Activated CD8-positive, alpha-beta memory T cell treated with anti-CD3 and anti-CD28 coated beads, Interleukin-2, amount 10 ng/mL, durations not matched to agents 7 days and 5 days (primary cell): ENCODE data around the gene TAGLN2. TPM values are rescaled to one million over a fixed set of nuclear protein-coding genes. Genes with fewer than 3 reads are reported as not detected.

ENCODE experiments used
- ATAC-seq: fragments of 150-1000 bp; cut with Tn5 transposase; one replicate; pipeline ENCODE4 v1.10.0; 2021; ENCODE audit warnings: moderate library complexity
- CTCF ChIA-PET: fragments of 350-600 bp; sonication (Branson Sonifier 250); formaldehyde crosslinking; loops from one replicate; lab custom pipeline; 2021; ENCODE audit warnings: antibody characterized with exemption; lab: Charles Lee
- DNase-seq: peaks from one replicate; pipeline ENCODE4 v3.0.0-alpha.2; 2020
- H3K27ac Mint-ChIP-seq: one replicate; pipeline ENCODE4 v1.8.0; 2021; ENCODE audit warnings: mild to moderate bottlenecking, mixed read lengths
- H3K27me3 Mint-ChIP-seq: one replicate; pipeline ENCODE4 v1.8.0; 2021; ENCODE audit warnings: mixed read lengths
- H3K36me3 Mint-ChIP-seq: one replicate; pipeline ENCODE4 v1.8.0; 2021; ENCODE audit warnings: mild to moderate bottlenecking, mixed read lengths
- H3K4me1 Mint-ChIP-seq: one replicate; pipeline ENCODE4 v1.8.0; 2021; ENCODE audit warnings: mixed read lengths
- H3K4me3 Mint-ChIP-seq: one replicate; pipeline ENCODE4 v1.8.0; 2021; ENCODE audit warnings: mild to moderate bottlenecking, moderate library complexity, mixed read lengths
- H3K9me3 Mint-ChIP-seq: one replicate; pipeline ENCODE4 v1.8.0; 2022; ENCODE audit warnings: low read depth, mixed read lengths
- microRNA-seq: library from miRNA; unstranded; fragments of <30 nt; microRNA quantifications from one replicate; pipeline ENCODE4 v1.2.0, GENCODE V29; 2022
- total RNA-seq, 2 experiments: library from RNA; stranded (reverse); gene quantifications; one replicate each; pipeline ENCODE4 v1.2.3, GENCODE V29; 2021

TAGLN2 gene
- total RNA-seq, 2 experiments from 2014 or later: 479 to 513 TPM

DNA sequence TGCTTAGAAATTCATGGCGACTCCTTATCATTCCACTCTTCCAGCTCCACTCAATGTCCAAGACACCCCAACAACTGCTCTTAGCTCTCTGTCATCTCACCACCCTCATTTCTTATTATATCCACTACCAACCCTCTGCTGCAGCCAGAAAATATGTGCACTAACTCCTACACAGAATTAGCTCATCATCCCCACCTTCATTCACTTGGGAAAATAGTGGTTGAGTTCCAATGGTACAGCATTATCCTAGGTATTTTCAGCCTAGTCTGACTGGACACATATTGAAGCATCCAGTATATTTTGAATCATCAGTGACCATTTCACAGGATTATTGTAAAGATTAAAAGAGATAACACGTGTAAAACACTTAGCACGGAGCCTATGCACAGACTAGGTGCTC is 46.2 kb downstream of the TAGLN2 start:
- no peaks in the 10 kb centered on the region for H3K9me3 Mint-ChIP-seq
- ATAC-seq: no peak
- H3K4me1 Mint-ChIP-seq: no peaks in the 10 kb centered on the region
- H3K27ac Mint-ChIP-seq: no peak overlapping the region
- no peaks in the 10 kb centered on the region for H3K36me3 Mint-ChIP-seq
- no peak overlapping the region for H3K4me3 Mint-ChIP-seq
- no peak for DNase-seq
- H3K27me3 Mint-ChIP-seq: no peaks in the 10 kb centered on the region
- CTCF ChIA-PET: interaction anchor here (1.1 to 5.3 kb wide), 4 partner anchors 8 to 81 kb away, joined by 3 to 34 read pairs (median 4); no protein-coding TSS in a partner anchor

DNA sequence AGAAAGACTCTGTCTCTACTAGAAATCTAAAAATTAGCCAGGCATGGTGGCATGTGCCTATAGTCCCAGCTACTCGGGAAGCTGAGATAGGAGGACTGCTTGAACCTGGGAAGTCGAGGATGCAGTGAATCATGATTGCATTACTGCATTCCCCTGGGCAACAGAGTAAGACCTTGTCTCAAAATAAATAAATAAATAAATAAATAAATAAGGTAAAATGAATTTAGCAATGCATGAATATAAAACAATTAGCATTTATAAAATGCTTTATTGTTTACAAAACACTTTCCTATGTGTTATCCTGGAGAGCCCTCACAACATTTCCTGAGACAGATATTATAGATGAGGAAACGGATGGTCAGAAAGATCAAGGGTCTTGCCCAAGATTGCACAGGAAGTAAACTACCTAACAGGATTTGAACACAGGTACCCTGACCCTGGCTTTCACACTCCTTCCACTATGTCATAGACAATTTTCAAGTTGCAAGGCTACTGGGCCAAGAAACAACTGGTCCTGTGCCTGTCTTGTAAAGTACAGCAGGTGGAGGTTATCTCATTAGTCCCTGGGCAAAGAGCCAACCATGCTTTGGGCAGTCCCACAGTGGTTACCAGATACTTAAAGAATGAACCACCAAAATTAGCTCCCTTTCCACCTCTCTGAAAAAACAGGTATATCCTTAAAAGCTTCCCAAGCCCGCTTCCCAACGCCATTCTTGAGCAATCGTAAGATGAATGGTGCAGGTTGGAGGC is 47.4 kb downstream of the TAGLN2 start:
- no peak overlapping the region for H3K4me3 Mint-ChIP-seq
- CTCF ChIA-PET: interaction anchor here (1.1 to 5.3 kb wide), 4 partner anchors 9 to 79 kb away, joined by 3 to 34 read pairs (median 4); no protein-coding TSS in a partner anchor
- no peaks in the 10 kb centered on the region for H3K9me3 Mint-ChIP-seq
- DNase-seq: no peak
- no peaks in the 10 kb centered on the region for H3K36me3 Mint-ChIP-seq
- ATAC-seq: no peak
- no peak overlapping the region for H3K27ac Mint-ChIP-seq
- H3K27me3 Mint-ChIP-seq: no peaks in the 10 kb centered on the region
- H3K4me1 Mint-ChIP-seq: no peaks in the 10 kb centered on the region

DNA sequence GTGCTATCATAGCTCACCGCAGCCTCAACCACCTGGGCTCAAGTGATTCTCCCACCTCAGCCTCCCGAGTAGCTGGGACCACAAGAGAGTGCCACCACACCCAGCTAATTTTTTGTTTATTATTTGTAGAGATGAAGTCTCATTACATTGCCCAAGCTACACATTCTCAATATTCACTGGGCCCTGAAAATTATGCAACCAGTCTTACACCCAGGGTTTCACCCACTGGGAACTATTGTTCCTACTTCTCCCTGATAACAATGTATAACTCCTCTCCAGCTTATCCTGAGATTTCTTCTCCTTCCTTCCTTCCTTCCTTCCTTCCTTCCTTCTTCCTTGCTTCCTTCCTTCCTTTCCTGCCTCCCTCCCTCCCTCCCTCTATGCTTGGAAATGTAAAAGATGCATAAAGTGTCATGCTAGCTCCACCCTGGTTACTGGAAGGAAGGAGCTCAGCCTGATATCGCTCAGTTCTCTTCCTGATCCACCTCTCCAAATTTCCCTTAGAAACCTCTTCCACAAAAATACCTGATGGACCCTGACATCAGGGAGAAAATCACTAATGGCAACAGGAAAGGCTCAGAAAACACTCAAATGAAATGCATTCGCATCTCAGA is 51.7 kb downstream of the TAGLN2 start:
- peaks cover 11% of the 10 kb centered on the region for H3K4me1 Mint-ChIP-seq
- H3K36me3 Mint-ChIP-seq: no peaks in the 10 kb centered on the region
- H3K9me3 Mint-ChIP-seq: no peaks in the 10 kb centered on the region
- H3K27me3 Mint-ChIP-seq: no peaks in the 10 kb centered on the region
- no peak overlapping the region for H3K4me3 Mint-ChIP-seq
- CTCF ChIA-PET: interaction anchor here (0.9 to 2.5 kb wide), 4 partner anchors 18 to 75 kb away, joined by 3 to 16 read pairs (median 6); no protein-coding TSS in a partner anchor
- no peak overlapping the region for H3K27ac Mint-ChIP-seq
- no peak for DNase-seq
- ATAC-seq: no peak

DNA sequence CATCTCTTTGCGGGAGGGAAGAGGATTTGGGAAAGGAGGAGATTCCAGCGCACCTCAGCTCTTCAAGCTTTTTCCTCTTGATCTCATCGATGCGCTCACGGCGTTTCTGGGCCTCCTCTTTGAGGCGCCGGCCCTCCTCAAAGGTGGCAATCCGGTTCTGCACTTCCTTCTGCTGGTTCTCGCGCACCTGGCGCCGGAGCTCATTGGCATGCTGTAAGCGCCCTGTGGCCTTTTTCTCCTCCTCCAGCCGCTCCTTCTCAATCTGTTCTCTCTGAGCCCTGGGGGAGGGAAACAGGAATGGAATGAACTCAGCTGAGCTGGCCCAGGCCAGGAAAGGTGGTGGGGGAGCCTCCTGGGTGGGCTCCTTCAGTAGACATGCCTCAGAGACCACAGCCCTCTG is 52.4 kb downstream of the TAGLN2 start:
- Mint-ChIP-seq H3K27ac (no peak overlapping the region), H3K27me3 (no peaks in the 10 kb centered on the region), H3K4me3 (no peak overlapping the region), H3K4me1 (peaks cover 13% of the 10 kb centered on the region), H3K9me3 (no peaks in the 10 kb centered on the region), H3K36me3 (no peaks in the 10 kb centered on the region)
- CTCF ChIA-PET: interaction anchor here (0.9 to 2.5 kb wide), 6 partner anchors 19 to 135 kb away, joined by 3 to 16 read pairs (median 4); partner anchors contain the start of gene DUSP23
- no peak for DNase-seq
- ATAC-seq: no peak

DNA sequence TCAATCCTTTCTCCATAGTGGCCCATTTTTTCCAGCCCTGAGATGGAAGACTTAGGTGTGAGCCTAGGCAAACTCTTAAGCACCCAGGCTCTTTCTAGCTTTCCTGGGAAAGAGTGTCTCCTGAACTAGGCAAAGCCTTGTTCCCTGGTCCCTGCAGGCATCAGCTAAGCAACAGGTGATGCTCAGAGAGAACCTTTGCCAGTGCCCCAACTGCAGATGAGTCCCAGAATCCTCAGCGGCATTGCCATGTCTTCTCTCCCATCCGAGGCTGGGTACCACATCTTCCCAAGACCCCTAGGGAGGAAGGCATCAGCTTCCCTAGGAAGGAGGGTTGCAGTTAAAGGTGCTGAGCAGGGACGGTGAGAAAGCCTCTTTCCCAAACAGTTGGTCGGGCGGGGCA is 54.6 kb downstream of the TAGLN2 start:
- Mint-ChIP-seq H3K4me1 (peaks cover 22% of the 10 kb centered on the region), H3K9me3 (no peaks in the 10 kb centered on the region), H3K27me3 (peaks cover 3% of the 10 kb centered on the region), H3K4me3 (no peak overlapping the region), H3K36me3 (no peaks in the 10 kb centered on the region), H3K27ac (no peak overlapping the region)
- DNase-seq (no peak), ATAC-seq (no peak)
- CTCF ChIA-PET: interaction anchor here (1.7 to 4.3 kb wide), 4 partner anchors 20 to 137 kb away, joined by 4 to 29 read pairs (median 10); no protein-coding TSS in a partner anchor

DNA sequence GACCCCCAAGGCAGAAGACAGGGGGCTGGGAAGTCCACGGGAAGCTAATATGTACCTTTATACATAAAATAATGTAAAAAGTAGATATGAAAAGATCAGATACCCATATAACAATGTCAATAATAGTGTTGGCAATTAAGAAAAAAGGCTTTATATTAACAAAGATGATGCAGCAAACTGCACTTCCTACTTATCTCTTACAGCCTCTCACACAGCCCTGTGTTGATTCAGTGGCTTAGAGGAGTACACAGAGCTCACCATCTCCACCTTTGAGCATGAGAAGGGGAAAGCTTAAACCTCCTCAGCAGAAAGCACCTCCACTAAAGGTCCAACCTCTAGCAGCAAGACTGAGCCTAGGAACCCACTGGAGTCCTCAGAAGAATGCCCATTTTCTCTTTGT is 55.7 kb downstream of the TAGLN2 start:
- Mint-ChIP-seq H3K36me3 (no peaks in the 10 kb centered on the region), H3K27ac (no peak overlapping the region), H3K9me3 (no peaks in the 10 kb centered on the region), H3K4me1 (peaks cover 22% of the 10 kb centered on the region), H3K27me3 (peaks cover 3% of the 10 kb centered on the region), H3K4me3 (no peak overlapping the region)
- no peak for ATAC-seq
- no peak for DNase-seq
- CTCF ChIA-PET: interaction anchor here (1.7 to 4.3 kb wide), 4 partner anchors 21 to 138 kb away, joined by 4 to 29 read pairs (median 10); no protein-coding TSS in a partner anchor

DNA sequence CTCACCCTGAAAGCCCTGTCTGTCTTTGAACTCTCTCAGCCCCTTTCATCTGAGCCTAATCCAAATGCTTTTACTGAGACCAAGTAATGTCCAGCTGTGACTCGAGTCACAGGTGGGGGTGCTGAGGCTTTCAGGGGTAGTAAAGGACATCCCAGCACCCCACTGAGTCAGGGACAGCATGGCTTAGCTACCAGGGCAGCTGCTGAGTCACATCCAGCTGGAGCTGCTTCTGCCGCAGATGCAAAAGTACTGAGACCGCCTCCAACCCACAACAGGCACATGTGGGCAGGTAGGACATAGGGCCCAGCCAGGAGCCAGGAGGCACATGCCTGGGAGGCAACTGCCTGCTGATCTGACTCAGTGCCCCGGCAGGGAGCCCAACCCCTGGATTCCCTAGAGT is 56.1 kb downstream of the TAGLN2 start:
- Mint-ChIP-seq H3K27me3 (peaks cover 3% of the 10 kb centered on the region), H3K27ac (peak overlapping the region; percentile 3), H3K36me3 (no peaks in the 10 kb centered on the region), H3K4me1 (peaks cover 22% of the 10 kb centered on the region), H3K9me3 (no peaks in the 10 kb centered on the region), H3K4me3 (no peak overlapping the region)
- ATAC-seq (peak; percentile 74), DNase-seq (peak; percentile 68)
- CTCF ChIA-PET: interaction anchor here (1.7 to 4.3 kb wide), 4 partner anchors 22 to 139 kb away, joined by 4 to 29 read pairs (median 10); no protein-coding TSS in a partner anchor

DNA sequence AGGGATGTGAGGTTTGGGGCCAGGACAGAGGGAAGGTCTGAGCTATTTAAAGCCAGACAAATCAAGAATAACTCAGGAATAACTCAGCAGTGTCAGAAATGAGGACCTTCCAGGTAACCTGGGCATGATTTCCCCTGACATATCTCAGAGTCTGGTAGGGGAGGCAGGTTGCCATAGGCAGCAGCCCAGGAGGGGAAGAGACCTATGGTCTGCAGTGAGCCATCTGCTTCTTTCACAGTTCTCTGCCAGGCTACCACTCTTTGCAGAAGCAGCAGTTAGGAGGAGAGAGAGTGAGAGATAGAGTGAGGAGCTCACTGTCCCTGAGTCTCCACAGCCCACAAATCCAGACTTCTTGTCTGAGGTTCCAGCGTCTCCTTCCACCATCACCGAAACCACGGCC is 56.5 kb downstream of the TAGLN2 start:
- CTCF ChIA-PET: interaction anchor here (1.6 to 4.3 kb wide), 4 partner anchors 10 to 139 kb away, joined by 5 to 29 read pairs (median 10); no protein-coding TSS in a partner anchor

More for the DNA sequence above, 56.5 kb downstream of the TAGLN2 start:
- Mint-ChIP-seq H3K4me1 (peaks cover 22% of the 10 kb centered on the region), H3K36me3 (no peaks in the 10 kb centered on the region), H3K27ac (peak overlapping the region; percentile 3), H3K4me3 (no peak overlapping the region), H3K27me3 (peaks cover 3% of the 10 kb centered on the region), H3K9me3 (no peaks in the 10 kb centered on the region)
- ATAC-seq (no peak), DNase-seq (no peak)

Small RNAs within 50 kb of the gene (microRNA-seq; reads per million reads assigned to microRNA genes)
- not detected for gene MIR4259

Other genes with a start within 250 kb of the TAGLN2 start
- gene CRP, start 210.9 kb downstream of the TAGLN2 start, total RNA-seq: not detected
- gene DUSP23, start 144.5 kb downstream of the TAGLN2 start, total RNA-seq: 10 to 100 TPM; 23.0 to 26.5 TPM
- under 1 TPM; 0.23 to 0.61 TPM for gene FCRL6, start 123.1 kb downstream of the TAGLN2 start, total RNA-seq
- 1 to 10 TPM in 1 of 2 experiments, under 1 TPM in 1; 0.70 to 1.5 TPM for gene SLAMF8, start 98.6 kb downstream of the TAGLN2 start, total RNA-seq
- gene VSIG8, start 62.9 kb downstream of the TAGLN2 start, total RNA-seq: not detected
- 1 to 10 TPM; 1.3 to 1.6 TPM for gene CFAP45, start 25.3 kb downstream of the TAGLN2 start, total RNA-seq
- not detected for gene IGSF9, start 20.1 kb upstream of the TAGLN2 start, total RNA-seq
- gene SLAMF9, start 28.7 kb upstream of the TAGLN2 start, total RNA-seq: not detected
- 1 to 10 TPM; 5.3 to 5.9 TPM for gene PIGM, start 106.5 kb upstream of the TAGLN2 start, total RNA-seq
- not detected for gene KCNJ10, start 144.7 kb upstream of the TAGLN2 start, total RNA-seq
- not detected for gene KCNJ9, start 156.0 kb upstream of the TAGLN2 start, total RNA-seq
- gene IGSF8, start 173.1 kb upstream of the TAGLN2 start, total RNA-seq: 10 to 100 TPM; 30.9 to 35.0 TPM
- not detected for gene ATP1A2, start 190.3 kb upstream of the TAGLN2 start, total RNA-seq
- gene ATP1A4, start 226.1 kb upstream of the TAGLN2 start, total RNA-seq: under 1 TPM in 1 of 2 experiments, not detected in 1; 0.40 TPM